NOMO-1 treated with dmso at 0.1 percent for 144 hours (cell line): ENCODE results near the gene RHEX.
A peak's percentile ranks its signal among the peaks of the same experiment; 100 is the strongest.

Source experiments
- DNase-seq: peaks from one replicate; lab custom pipeline; 2025; ENCODE audit not compliant: unreplicated experiment; lab: John Stamatoyannopoulos, UW

Gene RHEX

GRCh38 chr1:206114692-206115640 lies 62.0 kb downstream of the RHEX start:
- no peak for DNase-seq

GRCh38 chr1:206115791-206116190 lies 62.8 kb downstream of the RHEX start:
- no peak for DNase-seq

GRCh38 chr1:206116191-206116872 lies 63.4 kb downstream of the RHEX start:
- no peak for DNase-seq

DNA sequence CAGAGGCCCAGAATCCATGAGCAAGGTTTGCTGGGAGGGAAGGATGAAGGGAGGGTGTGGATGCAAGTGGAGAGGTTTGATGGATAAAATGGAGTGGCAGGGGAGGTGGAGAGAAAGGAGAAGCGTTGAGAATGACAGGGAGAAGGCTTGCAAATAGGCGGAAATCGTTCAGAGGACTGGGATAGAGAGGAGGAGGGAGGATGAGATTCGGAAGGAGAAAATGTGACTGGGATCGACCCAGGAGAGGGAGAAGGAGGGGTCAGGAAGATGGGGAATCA lies 63.8 kb downstream of the RHEX start:
- DNase-seq: no peak

- no peak for DNase-seq
These were observed 64.4 kb downstream of the RHEX start, which contains the start of gene AVPR1B for GRCh38 chr1:206117151-206117948. Gene AVPR1B, minus strand, starts transcription at chr1:206117388. Its CDS starts 498 bp downstream, at chr1:206116890.

GRCh38 chr1:206120406-206120805 lies 67.4 kb downstream of the RHEX start:
- DNase-seq: no peak

GRCh38 chr1:206121269-206121668 lies 68.3 kb downstream of the RHEX start:
- DNase-seq: no peak

- no peak for DNase-seq
These were observed 69.7 kb downstream of the RHEX start for GRCh38 chr1:206122686-206123085.

DNA sequence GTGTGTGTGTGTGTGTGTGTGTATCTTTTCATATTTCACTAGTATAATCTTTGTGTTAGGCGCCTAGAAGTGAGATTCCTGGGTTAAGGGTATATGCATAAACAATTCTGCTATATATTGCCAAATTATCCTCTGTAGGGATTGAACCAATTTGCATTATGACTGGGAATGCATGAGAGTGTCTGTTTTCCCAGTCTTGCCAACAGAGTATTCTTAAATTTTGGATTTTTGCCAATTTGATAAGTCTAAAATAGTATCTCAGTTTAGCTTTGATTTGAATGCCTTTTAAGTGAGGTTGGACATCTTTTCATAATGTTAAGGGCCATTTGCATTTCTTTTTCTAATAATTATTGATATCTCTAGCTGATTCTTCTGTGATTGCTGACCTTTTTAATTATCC lies 72.4 kb downstream of the RHEX start:
- no peak for DNase-seq

- DNase-seq: no peak
These were observed 74.4 kb downstream of the RHEX start for GRCh38 chr1:206127336-206127735.

- peak; percentile 47 for DNase-seq
These were observed 75.2 kb downstream of the RHEX start for GRCh38 chr1:206128196-206128595.

GRCh38 chr1:206131037-206131436 lies 78.1 kb downstream of the RHEX start:
- DNase-seq: no peak

GRCh38 chr1:206133751-206134415 lies 80.9 kb downstream of the RHEX start:
- no peak for DNase-seq

DNA sequence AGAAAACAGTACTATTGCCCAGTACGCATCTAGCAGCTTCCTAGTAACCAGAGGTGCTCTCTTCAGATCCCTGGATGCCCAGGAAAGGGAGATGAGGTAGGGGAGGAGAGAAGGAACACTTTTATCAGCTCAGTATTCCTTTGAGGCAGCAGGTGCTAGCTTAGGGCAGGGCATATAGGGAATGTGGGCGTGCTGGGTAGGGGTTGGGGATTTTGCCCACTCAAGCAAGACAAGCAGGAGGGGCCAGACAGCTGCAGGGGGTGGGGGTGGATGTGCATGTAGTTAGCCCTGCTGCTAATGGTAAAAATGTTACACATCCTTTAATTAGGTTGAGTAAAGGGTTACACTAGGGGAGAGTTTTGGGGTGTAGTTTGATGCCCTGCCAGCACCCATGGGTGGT lies 82.3 kb downstream of the RHEX start:
- no peak for DNase-seq

DNA sequence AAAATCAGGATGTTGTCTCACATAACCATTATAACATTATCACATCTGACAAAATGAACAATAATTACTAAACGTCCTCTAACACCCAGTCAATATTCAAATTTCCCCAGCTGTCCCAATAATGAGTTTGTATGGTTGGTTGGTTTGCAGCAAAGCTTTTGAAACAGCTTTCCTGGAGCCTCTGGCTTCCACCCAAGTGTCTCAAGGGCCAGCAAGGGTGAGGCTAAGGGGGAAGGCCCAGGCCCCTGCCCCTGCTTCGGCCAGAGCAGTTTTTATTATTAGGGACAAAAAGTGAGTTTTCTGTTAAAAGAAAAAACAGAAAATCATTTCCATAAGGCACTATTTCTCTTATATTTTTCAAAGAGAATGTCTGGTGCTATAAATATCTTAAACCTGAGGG lies 83.3 kb downstream of the RHEX start:
- DNase-seq: no peak

DNA sequence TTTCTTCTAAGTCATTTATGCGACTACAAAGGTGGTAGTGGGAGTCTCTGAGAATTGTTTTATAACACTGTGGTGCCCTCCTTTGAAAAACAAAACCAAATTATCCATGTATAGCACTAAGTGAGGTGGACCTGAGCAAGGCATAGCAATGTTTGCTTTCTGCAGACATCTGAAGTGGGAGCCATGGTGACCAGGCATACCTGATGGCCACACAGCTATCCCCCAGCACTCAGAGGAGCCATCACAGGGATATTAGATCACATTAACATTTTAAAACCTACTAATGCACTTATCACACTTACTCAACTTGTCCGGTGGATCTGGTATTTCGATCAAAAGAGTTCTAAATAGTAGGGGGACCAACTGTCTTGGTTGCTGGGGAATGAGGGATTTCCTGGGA lies 89.0 kb downstream of the RHEX start:
- no peak for DNase-seq

GRCh38 chr1:206142770-206143169 lies 89.8 kb downstream of the RHEX start:
- no peak for DNase-seq

DNA sequence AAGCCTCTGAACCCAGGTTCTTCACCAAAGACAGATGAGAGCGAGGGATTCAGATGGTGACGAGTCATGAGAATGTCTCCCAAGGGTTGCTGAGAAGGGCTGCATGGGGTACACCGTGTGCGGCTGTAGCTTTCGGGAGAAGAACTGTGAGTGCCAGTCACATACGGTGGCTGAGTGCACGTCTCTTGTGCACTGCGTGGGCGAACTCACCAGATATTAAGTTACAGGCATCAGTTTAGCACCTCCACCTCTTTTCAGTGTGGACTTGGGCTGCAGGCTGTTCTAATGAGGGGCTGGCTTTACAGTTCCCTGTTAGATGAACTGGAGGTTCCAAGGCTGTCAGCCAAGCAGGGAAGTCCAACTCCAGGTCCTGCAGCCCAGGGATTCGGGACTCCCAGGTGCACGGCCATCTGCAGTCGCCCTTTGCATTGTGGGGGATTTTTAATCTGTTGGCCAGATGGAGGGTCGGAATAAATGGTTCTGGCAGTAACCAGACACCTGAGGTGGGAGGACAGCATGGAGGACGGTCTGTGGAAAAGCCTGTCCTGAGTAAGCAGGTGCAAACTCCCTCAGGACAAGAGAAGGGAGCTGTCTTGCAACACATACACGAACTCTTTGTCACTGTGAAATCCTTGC lies 90.7 kb downstream of the RHEX start:
- DNase-seq: no peak

GRCh38 chr1:206144605-206145004 lies 91.6 kb downstream of the RHEX start:
- no peak for DNase-seq

DNA sequence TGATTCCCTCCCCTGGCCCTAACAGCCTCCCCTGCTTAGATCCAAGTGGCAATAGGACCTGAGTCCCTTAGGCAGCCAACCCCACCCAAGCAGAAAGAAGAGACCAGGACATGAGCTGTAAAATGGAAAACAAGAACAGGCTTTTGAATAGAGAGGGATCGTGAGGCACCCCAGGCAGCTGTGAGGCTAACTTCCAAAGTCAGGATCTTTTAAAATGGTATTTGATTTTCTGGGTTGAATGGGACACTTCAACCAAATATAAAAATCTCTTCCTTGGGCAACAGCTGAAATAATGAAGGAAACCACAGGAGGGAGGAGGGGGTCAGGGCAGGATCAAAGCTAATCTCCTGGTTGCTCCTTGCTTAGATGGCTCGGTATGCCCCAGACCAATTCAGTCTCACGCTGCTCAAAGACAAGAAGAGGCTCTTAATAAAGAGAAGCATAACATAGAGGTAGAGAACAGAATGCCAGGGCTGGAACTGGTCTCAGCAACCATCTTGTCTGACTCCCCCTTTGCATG lies 92.9 kb downstream of the RHEX start:
- no peak for DNase-seq
